ENCODE measurements around the gene B3GAT2.

DNA sequence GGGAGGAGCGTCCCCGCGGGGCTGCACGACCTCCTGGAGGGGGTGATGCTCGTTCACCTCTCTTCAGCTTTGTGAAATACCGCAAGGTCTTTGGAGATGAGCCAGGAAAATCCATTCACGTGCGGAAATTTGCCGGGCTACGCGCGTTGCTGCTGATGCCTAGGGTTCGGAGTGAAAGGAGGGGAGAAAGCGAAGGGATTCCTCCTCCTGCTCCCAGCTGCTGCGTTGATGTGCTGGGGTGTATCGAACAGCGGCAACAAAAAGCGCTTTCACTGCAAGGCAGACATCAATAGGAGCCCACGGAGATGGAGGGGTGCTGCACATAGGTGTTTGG, 391 bp upstream of the B3GAT2 start:
- TF ChIP-seq, protein P1, sequence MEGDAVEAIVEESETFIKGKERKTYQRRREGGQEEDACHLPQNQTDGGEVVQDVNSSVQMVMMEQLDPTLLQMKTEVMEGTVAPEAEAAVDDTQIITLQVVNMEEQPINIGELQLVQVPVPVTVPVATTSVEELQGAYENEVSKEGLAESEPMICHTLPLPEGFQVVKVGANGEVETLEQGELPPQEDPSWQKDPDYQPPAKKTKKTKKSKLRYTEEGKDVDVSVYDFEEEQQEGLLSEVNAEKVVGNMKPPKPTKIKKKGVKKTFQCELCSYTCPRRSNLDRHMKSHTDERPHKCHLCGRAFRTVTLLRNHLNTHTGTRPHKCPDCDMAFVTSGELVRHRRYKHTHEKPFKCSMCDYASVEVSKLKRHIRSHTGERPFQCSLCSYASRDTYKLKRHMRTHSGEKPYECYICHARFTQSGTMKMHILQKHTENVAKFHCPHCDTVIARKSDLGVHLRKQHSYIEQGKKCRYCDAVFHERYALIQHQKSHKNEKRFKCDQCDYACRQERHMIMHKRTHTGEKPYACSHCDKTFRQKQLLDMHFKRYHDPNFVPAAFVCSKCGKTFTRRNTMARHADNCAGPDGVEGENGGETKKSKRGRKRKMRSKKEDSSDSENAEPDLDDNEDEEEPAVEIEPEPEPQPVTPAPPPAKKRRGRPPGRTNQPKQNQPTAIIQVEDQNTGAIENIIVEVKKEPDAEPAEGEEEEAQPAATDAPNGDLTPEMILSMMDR (IDR thresholded peaks at IDR 0.05), result no peak
- TF ChIP-seq EP300 (IDR thresholded peaks at IDR 0.05), result no peak
- TF ChIP-seq POLR2A (IDR thresholded peaks at IDR 0.05), result no peak
